ENCODE measurements around the gene MED14.

The MED14 gene

DNA sequence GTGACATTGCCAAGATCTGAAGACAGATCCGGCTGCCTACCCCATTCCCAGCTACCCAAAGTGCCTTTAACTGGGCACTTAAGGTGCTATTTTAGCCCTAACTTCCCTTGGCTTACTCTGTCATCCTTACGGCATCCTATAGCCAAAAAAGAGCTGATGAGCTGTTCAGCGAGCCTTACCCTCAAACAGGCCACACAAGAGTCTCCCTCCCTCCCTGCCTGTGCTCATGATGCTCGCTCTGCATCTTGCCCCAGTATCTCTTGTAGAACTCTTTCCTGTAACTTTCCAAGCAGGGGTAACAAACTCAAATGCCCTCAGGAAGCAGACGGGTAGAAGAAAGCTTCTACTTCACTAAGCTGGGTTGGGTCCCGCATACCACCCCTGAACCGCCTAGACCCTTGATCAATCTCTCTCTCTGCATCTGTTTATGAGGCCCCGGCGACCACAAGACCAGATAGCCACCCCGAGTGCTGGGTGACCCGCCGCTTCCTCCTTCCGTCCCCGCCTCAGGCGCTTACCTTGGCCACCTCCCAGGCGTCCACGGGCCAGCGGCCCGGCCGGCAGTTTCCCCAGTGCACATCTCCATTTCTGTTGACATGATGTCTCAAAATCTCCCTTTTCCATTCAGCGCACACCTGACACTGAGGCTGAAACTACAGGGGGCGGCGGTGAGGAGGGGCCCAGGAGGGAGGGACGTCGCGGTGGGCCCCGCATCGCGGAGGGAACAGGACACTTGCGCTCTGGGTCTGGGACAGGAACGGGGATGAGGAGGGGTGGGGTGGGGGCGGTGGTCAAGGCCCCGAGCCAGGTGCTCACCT is 88.6 kb downstream of the MED14 start:
- Histone ChIP-seq H3K4me1 (ENCODE audit: control insufficient read depth, insufficient read depth, low read length) (peaks cover 6% of the 10 kb centered on the region), H3K9ac (ENCODE audit: low read length) (peak overlapping the region; percentile 59), H3K4me3 (ENCODE audit: low read length) (peak overlapping the region; percentile 78), H3K27me3 (ENCODE audit: control insufficient read depth, insufficient read depth, low read length) (no peaks in the 10 kb centered on the region), H3K27ac (ENCODE audit: low read depth, low read length) (peak overlapping the region; percentile 56), H3K36me3 (ENCODE audit: control insufficient read depth, insufficient read depth, low read length) (no peaks in the 10 kb centered on the region)

DNA sequence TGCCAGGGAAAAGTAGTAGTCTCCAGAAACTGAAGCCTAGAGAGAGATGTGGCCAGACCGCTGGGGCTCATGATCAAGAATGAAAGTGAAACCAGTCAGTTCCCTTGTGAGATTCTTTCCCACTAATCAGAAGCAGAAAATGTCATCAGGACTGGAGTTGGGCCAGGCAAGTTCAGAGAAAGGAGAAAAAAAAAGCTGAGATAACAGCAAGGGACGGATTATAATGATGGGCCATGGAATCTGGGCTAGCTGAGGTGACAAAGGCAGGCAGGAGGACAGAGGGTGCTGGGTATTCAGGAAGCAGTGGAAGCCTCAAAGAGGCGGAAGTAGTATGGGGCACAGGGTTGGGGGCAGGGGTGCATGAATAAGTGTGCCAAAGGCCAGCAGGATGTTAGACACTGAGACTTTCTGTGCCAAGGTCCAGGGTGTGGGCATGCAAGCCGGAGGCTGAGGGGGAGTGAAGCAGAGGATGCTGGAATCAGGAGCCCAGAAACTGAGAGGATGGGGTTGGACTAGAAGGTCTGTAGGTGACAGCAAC is 90.5 kb downstream of the MED14 start:
- H3K27ac ChIP-seq (ENCODE audit: low read depth, low read length) = peak overlapping the region; percentile 61
- peak overlapping the region; percentile 61 for H3K4me3 ChIP-seq (ENCODE audit: low read length)
- no peaks in the 10 kb centered on the region for H3K27me3 ChIP-seq (ENCODE audit: control insufficient read depth, insufficient read depth, low read length)
- H3K4me1 ChIP-seq (ENCODE audit: control insufficient read depth, insufficient read depth, low read length) = peaks cover 6% of the 10 kb centered on the region
- no peak overlapping the region for H3K9ac ChIP-seq (ENCODE audit: low read length)
- H3K36me3 ChIP-seq (ENCODE audit: control insufficient read depth, insufficient read depth, low read length) = no peaks in the 10 kb centered on the region

DNA sequence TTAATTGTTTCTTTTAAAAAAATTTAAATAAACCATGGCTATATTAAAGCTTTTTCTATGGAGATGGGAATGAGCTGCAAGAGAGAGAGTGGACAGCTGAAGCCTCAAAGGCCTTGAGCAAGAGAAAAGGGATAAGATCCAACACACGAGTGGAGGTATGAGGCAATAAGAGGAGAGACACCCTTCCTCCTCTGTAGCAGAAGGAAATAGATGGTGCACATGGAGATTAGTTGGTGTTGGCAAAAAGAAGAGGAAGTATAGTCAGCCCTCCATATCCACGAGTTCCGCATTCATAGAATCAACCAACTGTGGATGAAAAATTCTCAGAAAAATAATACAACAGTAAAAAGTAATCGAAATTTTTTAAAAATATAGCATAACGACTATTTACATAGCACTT is 91.2 kb downstream of the MED14 start:
- Histone ChIP-seq H3K36me3 (ENCODE audit: control insufficient read depth, insufficient read depth, low read length) (no peaks in the 10 kb centered on the region), H3K27me3 (ENCODE audit: control insufficient read depth, insufficient read depth, low read length) (no peaks in the 10 kb centered on the region), H3K4me1 (ENCODE audit: control insufficient read depth, insufficient read depth, low read length) (peaks cover 6% of the 10 kb centered on the region), H3K4me3 (ENCODE audit: low read length) (peak overlapping the region; percentile 61), H3K9ac (ENCODE audit: low read length) (no peak overlapping the region), H3K27ac (ENCODE audit: low read depth, low read length) (peak overlapping the region; percentile 61)

DNA sequence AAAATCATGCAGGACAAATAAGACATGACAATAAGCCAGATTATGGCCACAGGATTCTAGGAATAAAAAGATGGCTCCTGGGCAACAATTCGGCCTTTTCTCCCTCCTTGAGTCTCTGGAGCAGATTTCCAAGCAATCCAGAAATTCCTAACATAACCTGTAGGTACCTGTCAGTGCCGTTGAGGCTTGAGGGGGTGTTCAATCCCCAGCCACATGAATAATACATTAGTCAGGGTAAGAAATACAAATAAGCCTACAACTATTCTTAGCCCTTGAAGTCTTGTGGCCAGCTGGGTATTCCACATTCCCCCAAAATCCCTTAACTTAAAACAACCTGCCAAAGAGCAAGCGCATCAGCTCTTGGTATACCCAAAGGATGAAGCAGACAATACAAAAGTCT is 97.7 kb downstream of the MED14 start:
- Histone ChIP-seq H3K4me1 (ENCODE audit: control insufficient read depth, insufficient read depth, low read length) (no peaks in the 10 kb centered on the region), H3K9ac (ENCODE audit: low read length) (no peak overlapping the region), H3K27me3 (ENCODE audit: control insufficient read depth, insufficient read depth, low read length) (no peaks in the 10 kb centered on the region), H3K36me3 (ENCODE audit: control insufficient read depth, insufficient read depth, low read length) (peaks cover 7% of the 10 kb centered on the region), H3K27ac (ENCODE audit: low read depth, low read length) (no peak overlapping the region), H3K4me3 (ENCODE audit: low read length) (no peak overlapping the region)

DNA sequence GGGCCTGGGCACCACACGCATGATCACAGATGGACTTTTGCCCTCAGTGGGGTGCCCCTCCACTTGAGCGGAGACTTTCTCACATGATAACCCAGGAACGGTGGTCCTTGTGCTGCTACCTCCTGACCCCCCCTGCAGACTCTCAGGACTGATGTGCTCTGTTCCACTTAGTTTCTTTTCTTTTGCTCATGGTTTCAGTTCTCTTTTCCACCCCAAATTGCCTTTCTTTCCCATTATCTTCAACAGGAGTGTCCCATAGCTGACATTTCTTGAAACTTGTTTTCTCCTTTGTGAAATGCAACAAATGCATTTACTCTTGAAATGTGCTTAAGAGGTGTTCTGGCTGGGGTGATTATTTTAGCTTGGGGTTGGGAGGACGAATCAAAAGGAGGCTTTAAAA is 103.1 kb downstream of the MED14 start:
- Histone ChIP-seq H3K4me3 (ENCODE audit: low read length) (no peak overlapping the region), H3K36me3 (ENCODE audit: control insufficient read depth, insufficient read depth, low read length) (peaks cover 18% of the 10 kb centered on the region), H3K27ac (ENCODE audit: low read depth, low read length) (no peak overlapping the region), H3K27me3 (ENCODE audit: control insufficient read depth, insufficient read depth, low read length) (no peaks in the 10 kb centered on the region), H3K9ac (ENCODE audit: low read length) (no peak overlapping the region), H3K4me1 (ENCODE audit: control insufficient read depth, insufficient read depth, low read length) (no peaks in the 10 kb centered on the region)

DNA sequence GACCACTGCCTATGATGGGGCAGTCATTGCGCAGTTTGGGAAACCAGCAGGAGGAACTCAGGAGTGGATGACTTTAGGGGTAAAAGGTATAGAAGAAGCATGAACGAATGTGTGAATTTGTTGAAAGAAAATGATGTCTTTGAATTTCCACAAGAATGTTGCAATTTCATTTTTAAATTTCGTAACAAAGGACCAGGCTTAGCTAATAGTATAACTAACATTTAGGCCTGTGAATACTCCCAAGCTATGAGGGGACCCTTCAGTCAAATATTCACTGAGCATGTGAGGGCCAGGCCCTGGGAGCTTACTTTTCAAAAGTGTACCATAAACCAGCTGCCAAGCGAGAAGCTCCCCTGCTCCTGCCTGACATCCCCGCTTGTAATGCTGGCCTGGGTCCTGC is 106.8 kb downstream of the MED14 start:
- H3K4me3 ChIP-seq (ENCODE audit: low read length) = no peak overlapping the region

DNA sequence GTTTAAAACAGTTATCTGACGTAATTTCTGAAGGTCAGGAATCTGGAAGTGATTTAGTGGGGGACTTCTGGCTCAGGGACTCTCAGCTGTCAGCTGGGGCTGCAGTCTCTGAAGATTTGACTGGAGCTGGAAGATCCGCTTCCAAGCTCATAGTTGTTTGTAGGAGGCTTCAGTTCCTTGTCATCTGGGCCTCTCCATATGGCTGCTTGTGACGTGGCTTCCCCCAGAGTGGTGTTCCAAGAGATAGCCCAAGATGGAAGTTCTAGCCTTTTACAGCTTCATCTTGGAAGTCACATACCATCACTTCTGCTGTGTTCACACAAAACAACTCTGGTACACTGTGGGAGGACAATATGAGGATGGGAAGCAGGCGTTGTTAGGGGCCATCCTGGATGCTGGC is 110.0 kb downstream of the MED14 start:
- Histone ChIP-seq H3K4me3 (ENCODE audit: low read length) (no peak overlapping the region), H3K27ac (ENCODE audit: low read depth, low read length) (no peak overlapping the region), H3K9ac (ENCODE audit: low read length) (no peak overlapping the region), H3K4me1 (ENCODE audit: control insufficient read depth, insufficient read depth, low read length) (no peaks in the 10 kb centered on the region), H3K27me3 (ENCODE audit: control insufficient read depth, insufficient read depth, low read length) (peaks cover 4% of the 10 kb centered on the region), H3K36me3 (ENCODE audit: control insufficient read depth, insufficient read depth, low read length) (peaks cover 4% of the 10 kb centered on the region)

More for the DNA sequence above, 106.8 kb downstream of the MED14 start:
- H3K27me3 ChIP-seq (ENCODE audit: control insufficient read depth, insufficient read depth, low read length) = no peaks in the 10 kb centered on the region
- no peaks in the 10 kb centered on the region for H3K4me1 ChIP-seq (ENCODE audit: control insufficient read depth, insufficient read depth, low read length)
- H3K27ac ChIP-seq (ENCODE audit: low read depth, low read length) = no peak overlapping the region
- H3K36me3 ChIP-seq (ENCODE audit: control insufficient read depth, insufficient read depth, low read length) = peaks cover 12% of the 10 kb centered on the region
- no peak overlapping the region for H3K9ac ChIP-seq (ENCODE audit: low read length)

DNA sequence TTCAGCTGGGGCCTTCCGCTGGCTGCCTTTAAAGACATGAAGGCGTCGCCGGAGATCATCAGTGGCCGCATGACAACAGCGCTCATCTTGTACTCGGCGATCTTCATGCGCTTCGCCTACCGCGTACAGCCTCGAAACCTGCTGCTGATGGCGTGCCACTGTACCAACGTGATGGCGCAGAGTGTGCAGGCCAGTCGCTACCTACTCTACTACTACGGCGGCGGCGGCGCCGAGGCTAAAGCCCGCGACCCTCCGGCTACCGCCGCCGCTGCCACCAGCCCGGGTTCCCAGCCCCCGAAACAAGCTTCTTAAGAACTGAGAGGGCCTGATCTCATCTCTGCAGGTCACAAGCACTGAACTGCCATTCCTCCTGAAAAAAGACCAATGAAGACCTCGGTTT is 111.7 kb downstream of the MED14 start:
- H3K27ac ChIP-seq (ENCODE audit: low read depth, low read length) = no peak overlapping the region
- peaks cover 4% of the 10 kb centered on the region for H3K27me3 ChIP-seq (ENCODE audit: control insufficient read depth, insufficient read depth, low read length)
- no peaks in the 10 kb centered on the region for H3K4me1 ChIP-seq (ENCODE audit: control insufficient read depth, insufficient read depth, low read length)
- H3K9ac ChIP-seq (ENCODE audit: low read length) = no peak overlapping the region
- H3K4me3 ChIP-seq (ENCODE audit: low read length) = no peak overlapping the region
- H3K36me3 ChIP-seq (ENCODE audit: control insufficient read depth, insufficient read depth, low read length) = no peaks in the 10 kb centered on the region

DNA sequence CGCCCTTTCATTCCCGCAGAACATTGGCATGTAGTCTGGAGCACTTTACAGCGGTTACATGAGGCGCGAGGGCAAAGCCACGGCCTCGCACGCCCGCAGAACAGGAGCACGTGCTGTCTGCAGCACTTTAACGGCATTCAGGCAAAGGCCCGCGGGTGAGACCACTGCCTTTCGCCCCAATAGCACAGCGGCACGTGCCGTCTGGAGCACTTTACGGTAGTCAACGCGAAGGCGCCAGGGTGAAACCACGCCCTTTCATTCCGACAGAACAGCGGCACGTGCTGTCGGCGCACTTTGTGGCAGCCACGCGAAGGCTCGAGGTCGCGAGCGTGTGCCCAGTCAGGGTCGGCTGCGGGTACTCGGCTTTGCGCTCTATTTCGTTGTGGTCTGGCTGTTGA is 112.2 kb downstream of the MED14 start, which contains the start of gene MPC1L:
TSS of gene MPC1L (plus strand) at position 290 of the 398 bp plus-strand sequence. CDS start 138 bp downstream, outside the sequence.
- H3K4me1 ChIP-seq (ENCODE audit: control insufficient read depth, insufficient read depth, low read length) = no peaks in the 10 kb centered on the region
- H3K9ac ChIP-seq (ENCODE audit: low read length) = no peak within 1 kb of the TSS
- no peak within 1 kb of the TSS for H3K4me3 ChIP-seq (ENCODE audit: low read length)
- peaks cover 4% of the 10 kb centered on the region for H3K27me3 ChIP-seq (ENCODE audit: control insufficient read depth, insufficient read depth, low read length)
- H3K36me3 ChIP-seq (ENCODE audit: control insufficient read depth, insufficient read depth, low read length) = no peaks in the 10 kb centered on the region
- no peak within 1 kb of the TSS for H3K27ac ChIP-seq (ENCODE audit: low read depth, low read length)

DNA sequence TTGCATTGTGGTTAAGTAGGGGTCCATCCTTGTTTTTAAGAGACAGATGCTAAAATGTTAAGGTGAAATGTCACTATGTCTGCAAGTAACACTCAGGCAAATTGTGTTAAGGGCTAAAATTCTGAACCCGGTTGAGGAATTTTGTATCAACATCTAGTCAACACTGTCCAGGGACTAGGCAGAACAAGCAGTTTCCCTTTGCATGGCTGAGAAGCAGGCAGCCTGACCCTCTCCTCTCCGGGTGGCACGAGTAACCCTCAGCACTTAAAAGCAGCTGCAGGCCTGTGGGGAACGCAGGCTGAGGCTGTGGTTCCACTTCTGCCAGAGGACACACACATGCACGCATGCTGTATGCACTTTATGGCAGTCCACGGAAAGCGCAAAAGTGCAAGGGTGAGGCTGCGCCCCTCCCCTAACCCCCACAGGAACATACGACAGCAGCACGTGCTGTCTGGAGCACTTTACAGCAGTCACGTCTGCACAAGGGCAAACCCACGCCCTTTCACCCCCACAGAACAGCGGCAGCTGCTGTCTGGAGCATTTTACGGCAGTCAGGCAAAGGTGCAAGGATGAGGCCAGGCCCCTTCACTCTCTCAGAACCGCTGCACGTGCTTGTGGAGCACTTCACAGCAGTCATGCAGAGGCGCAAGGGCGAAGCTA is 112.7 kb downstream of the MED14 start:
- Histone ChIP-seq H3K36me3 (ENCODE audit: control insufficient read depth, insufficient read depth, low read length) (no peaks in the 10 kb centered on the region), H3K27me3 (ENCODE audit: control insufficient read depth, insufficient read depth, low read length) (peaks cover 4% of the 10 kb centered on the region), H3K9ac (ENCODE audit: low read length) (no peak overlapping the region), H3K27ac (ENCODE audit: low read depth, low read length) (no peak overlapping the region), H3K4me1 (ENCODE audit: control insufficient read depth, insufficient read depth, low read length) (no peaks in the 10 kb centered on the region), H3K4me3 (ENCODE audit: low read length) (no peak overlapping the region)

DNA sequence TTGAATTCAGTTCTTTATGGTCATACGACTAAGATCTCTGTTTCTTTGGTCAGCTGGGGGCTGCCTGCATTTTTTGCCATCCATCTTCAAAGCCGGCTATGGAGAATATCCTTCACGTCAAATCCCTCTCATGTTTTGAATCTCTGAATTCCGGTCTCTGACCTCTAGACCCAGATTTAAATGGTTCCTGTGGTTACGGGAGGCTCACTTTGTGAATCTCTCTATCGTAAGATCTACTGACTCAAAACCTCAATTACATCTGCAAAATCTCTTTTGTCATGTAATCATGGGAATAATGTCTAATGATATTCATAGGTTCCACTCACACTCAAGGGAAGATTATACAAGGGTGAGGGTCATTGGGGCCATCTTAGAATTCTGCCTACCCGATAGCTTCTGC is 117.8 kb downstream of the MED14 start:
- H3K36me3 ChIP-seq (ENCODE audit: control insufficient read depth, insufficient read depth, low read length) = no peaks in the 10 kb centered on the region
- H3K9ac ChIP-seq (ENCODE audit: low read length) = no peak overlapping the region
- no peak overlapping the region for H3K27ac ChIP-seq (ENCODE audit: low read depth, low read length)
- no peaks in the 10 kb centered on the region for H3K4me1 ChIP-seq (ENCODE audit: control insufficient read depth, insufficient read depth, low read length)
- H3K4me3 ChIP-seq (ENCODE audit: low read length) = no peak overlapping the region
- no peaks in the 10 kb centered on the region for H3K27me3 ChIP-seq (ENCODE audit: control insufficient read depth, insufficient read depth, low read length)

DNA sequence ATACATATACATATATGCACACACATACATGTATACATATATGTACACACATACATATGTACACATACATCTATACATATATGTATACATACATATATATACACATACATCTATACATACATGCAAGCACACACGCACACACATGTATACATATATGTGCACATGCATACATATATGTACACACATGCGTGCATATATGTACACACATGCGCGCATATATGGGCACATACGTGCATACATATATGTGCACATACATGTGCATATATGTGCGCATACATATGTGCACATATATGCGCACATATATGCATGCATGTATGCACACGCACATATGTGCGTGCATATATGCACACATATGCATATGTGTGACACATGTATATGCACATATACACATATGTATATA is 119.4 kb downstream of the MED14 start:
- no peaks in the 10 kb centered on the region for H3K27me3 ChIP-seq (ENCODE audit: control insufficient read depth, insufficient read depth, low read length)

More for the DNA sequence above, 119.4 kb downstream of the MED14 start:
- Histone ChIP-seq H3K36me3 (ENCODE audit: control insufficient read depth, insufficient read depth, low read length) (no peaks in the 10 kb centered on the region), H3K4me1 (ENCODE audit: control insufficient read depth, insufficient read depth, low read length) (no peaks in the 10 kb centered on the region), H3K27ac (ENCODE audit: low read depth, low read length) (no peak overlapping the region), H3K4me3 (ENCODE audit: low read length) (no peak overlapping the region), H3K9ac (ENCODE audit: low read length) (no peak overlapping the region)
